HL-60 (cell line): ENCODE measurements around the gene MMP23B.

Source experiments
- CTCF ChIP-seq: IDR thresholded peaks from one replicate; pipeline ENCODE4 v1.5.1; 2011; ENCODE audit warnings: low read length, control low read depth, inconsistent platforms; ENCODE audit not compliant: insufficient read depth
- GABPA ChIP-seq: IDR thresholded peaks from 2 replicates; pipeline ENCODE4 v1.6.1; 2012; ENCODE audit warnings: low read depth
- SPI1 ChIP-seq: IDR thresholded peaks from 2 replicates; pipeline ENCODE4 v1.6.1; 2012; ENCODE audit warnings: low read depth, mild to moderate bottlenecking, borderline replicate concordance
- TF ChIP-seq, protein P1 (sequence below): IDR thresholded peaks from 2 replicates; pipeline ENCODE4 v1.6.1; 2012; ENCODE audit warnings: low read depth; ENCODE audit not compliant: insufficient replicate concordance

DNA sequence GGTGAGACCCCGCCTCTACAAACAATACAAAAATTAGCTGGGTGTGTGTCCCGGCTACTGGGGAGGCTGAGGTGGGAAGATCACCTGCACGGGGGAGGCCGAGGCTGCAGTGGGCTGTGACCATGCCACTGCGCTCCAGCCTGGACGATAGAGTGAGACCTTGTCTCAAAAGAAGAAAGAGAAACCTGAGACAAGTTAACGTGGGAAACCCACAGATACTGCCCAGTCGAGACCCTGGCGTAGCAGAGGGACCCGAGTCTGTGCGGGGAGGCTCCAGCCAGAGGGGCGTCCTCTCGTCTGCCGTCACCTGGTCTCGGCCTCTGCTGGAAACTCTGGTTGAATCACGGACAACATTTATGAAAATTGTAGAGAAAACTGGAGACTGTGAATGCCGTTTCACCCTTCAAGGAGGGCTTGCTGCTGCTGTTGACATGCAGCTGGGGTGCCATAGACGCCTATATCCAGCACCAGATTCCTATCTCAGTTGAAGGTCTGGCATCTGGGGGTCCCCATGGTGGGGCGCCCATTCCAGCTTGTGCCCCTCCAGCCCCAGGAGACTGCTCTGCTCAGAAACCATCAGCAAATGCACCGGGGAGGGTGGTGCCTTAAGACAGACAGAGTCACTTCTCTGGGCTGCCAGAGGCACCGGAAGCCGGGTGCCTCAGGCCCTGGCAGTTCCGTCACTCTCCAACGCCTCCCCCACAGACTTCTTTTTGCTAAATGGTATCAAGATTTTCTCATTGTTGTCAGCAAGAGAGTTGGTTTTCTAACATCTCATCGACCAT lies 40.4 kb downstream of the MMP23B start:
- TF ChIP-seq CTCF (no peak), SPI1 (no peak), GABPA (no peak)
- TF ChIP-seq, protein P1, sequence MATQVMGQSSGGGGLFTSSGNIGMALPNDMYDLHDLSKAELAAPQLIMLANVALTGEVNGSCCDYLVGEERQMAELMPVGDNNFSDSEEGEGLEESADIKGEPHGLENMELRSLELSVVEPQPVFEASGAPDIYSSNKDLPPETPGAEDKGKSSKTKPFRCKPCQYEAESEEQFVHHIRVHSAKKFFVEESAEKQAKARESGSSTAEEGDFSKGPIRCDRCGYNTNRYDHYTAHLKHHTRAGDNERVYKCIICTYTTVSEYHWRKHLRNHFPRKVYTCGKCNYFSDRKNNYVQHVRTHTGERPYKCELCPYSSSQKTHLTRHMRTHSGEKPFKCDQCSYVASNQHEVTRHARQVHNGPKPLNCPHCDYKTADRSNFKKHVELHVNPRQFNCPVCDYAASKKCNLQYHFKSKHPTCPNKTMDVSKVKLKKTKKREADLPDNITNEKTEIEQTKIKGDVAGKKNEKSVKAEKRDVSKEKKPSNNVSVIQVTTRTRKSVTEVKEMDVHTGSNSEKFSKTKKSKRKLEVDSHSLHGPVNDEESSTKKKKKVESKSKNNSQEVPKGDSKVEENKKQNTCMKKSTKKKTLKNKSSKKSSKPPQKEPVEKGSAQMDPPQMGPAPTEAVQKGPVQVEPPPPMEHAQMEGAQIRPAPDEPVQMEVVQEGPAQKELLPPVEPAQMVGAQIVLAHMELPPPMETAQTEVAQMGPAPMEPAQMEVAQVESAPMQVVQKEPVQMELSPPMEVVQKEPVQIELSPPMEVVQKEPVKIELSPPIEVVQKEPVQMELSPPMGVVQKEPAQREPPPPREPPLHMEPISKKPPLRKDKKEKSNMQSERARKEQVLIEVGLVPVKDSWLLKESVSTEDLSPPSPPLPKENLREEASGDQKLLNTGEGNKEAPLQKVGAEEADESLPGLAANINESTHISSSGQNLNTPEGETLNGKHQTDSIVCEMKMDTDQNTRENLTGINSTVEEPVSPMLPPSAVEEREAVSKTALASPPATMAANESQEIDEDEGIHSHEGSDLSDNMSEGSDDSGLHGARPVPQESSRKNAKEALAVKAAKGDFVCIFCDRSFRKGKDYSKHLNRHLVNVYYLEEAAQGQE, result no peak
